Activated CD8-positive, alpha-beta memory T cell treated with anti-CD3 and anti-CD28 coated beads for 1 hour (primary cell): ENCODE data around the gene RARB.
A peak's percentile ranks its signal among the peaks of the same experiment; 100 is the strongest.

Source experiments
- DNase-seq, 2 donors: peaks; one replicate each; pipeline ENCODE4 v3.0.0-alpha.2; 2020; ENCODE audit warnings: low read depth in 1 of 2; ENCODE audit errors: extremely low read depth in 1 of 2

The RARB gene

GRCh38 chr3:25421747-25422146 lies 6.3 kb upstream of the RARB start:
- no peak for DNase-seq

GRCh38 chr3:25423780-25424588 lies 4.1 kb upstream of the RARB start:
- DNase-seq, result no peak

- no peak for DNase-seq
Measured at GRCh38 chr3:25424614-25425013, 3.4 kb upstream of the RARB start.

GRCh38 chr3:25426408-25426807 lies 1.7 kb upstream of the RARB start:
- no peak for DNase-seq

GRCh38 chr3:25427155-25427554 lies 908 bp upstream of the RARB start:
- no peak for DNase-seq

- DNase-seq, result no peak
Measured at GRCh38 chr3:25427563-25427941, 511 bp upstream of the RARB start.

GRCh38 chr3:25428789-25429335 lies 799 bp downstream of the RARB start:
- no peak for DNase-seq

- DNase-seq, result no peak
Measured at GRCh38 chr3:25429361-25430286, 1.6 kb downstream of the RARB start.

- no peak for DNase-seq
Measured at GRCh38 chr3:25430287-25430934, 2.3 kb downstream of the RARB start.

- no peak for DNase-seq
Measured at GRCh38 chr3:25430935-25431770, 3.1 kb downstream of the RARB start.

GRCh38 chr3:25432176-25432720 lies 4.2 kb downstream of the RARB start:
- no peak for DNase-seq

GRCh38 chr3:25433106-25433505 lies 5.0 kb downstream of the RARB start:
- no peak for DNase-seq

GRCh38 chr3:25433868-25434267 lies 5.8 kb downstream of the RARB start:
- DNase-seq, result no peak

GRCh38 chr3:25437953-25438352 lies 9.9 kb downstream of the RARB start:
- DNase-seq, result no peak

GRCh38 chr3:25438791-25439555 lies 10.9 kb downstream of the RARB start:
- DNase-seq, result no peak

GRCh38 chr3:25441234-25441856 lies 13.3 kb downstream of the RARB start:
- peak in 1 of 2 donors; percentile 3 for DNase-seq

GRCh38 chr3:25442486-25442885 lies 14.4 kb downstream of the RARB start:
- no peak for DNase-seq

GRCh38 chr3:25444273-25444672 lies 16.2 kb downstream of the RARB start:
- DNase-seq, result no peak

GRCh38 chr3:25445731-25446130 lies 17.7 kb downstream of the RARB start:
- no peak for DNase-seq
